Activated CD8-positive, alpha-beta memory T cell treated with anti-CD3 and anti-CD28 coated beads, Interleukin-2, amount 50 U/mL, for 1 hour (primary cell): ENCODE results near the gene SPRY2.

Experiments
- DNase-seq: peaks from one replicate; pipeline ENCODE4 v3.0.0-alpha.2; 2020; ENCODE audit errors: extremely low read depth

Gene SPRY2

GRCh38 chr13:80313668-80314256 is 27.2 kb downstream of the SPRY2 start:
- no peak for DNase-seq

- no peak for DNase-seq
These were observed 28.0 kb downstream of the SPRY2 start for GRCh38 chr13:80312967-80313366.

GRCh38 chr13:80312012-80312704 is 28.8 kb downstream of the SPRY2 start:
- no peak for DNase-seq

DNA sequence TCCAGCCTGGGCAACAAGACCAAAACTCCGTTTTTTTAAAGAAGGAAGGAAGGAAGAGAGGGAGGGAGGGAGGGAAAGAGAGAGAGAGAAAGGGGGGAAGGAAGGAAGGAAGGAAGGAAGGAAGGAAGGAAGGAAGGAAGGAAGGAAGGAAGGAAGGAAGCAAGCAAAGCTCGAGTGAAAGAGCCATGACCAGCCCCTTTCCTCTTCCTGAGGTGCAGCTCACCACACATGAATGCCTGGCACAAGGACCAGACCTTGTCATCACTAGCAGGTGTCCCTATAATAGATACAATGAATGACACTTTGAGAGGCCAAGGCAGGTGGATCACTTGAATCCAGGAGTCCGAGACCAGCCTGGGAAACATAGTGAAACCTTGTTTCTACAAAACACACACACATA is 31.0 kb downstream of the SPRY2 start:
- no peak for DNase-seq

DNA sequence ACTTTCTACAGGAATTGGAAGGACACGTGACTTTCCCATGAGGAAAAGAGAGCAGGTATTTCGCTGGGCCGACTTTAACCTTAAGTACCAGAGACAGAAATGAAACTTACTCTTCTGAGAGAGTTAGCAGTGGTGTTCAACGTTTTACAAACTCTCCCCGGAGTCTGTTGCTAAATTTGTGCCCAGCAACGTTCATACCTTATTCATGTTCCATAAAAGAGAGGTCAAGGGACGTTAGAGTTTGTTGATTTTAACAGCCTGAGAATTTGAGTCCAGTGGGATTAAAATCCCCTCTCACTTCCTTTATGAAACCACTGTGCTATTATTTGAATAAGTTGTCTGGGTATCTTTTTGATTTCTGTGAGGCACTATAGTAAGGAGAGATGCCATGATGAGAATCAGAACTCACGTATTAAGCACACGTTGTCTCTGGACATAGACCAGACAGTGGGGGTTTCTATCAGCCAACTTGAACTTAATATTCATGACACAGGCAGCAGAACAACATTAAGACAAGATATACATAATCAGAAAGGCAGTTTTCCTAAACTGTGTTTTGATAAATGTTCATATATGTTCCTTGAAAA is 33.4 kb downstream of the SPRY2 start:
- DNase-seq, result no peak

DNA sequence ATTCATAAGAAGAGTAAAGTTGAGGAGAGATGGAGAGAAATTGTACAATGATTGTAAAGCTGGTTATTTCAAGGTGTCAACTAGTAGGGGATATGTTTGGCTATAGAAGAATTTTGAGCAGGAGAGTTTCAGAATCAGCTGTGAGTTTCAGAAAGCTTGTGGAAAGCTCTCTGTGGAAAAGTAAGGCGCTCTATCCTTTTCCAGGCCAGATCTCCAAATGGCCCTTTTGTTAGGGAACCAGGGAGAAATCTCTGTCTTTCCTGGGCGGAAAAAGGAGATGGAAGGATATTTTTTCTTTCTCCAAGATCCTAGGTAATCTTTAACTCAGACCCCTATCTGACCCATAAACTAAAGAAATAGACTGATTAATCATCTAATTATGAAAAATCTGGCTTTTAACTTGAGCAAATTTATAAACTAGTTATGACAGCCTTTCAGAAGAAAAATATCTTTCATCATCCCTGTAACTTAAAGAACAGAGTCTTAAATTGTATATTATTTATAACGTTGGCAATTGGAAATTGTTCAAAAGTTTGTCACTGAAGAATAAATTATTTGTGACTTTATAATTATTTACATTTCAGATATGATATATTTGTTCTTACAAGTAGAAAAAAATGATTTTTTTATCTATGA is 34.5 kb downstream of the SPRY2 start:
- no peak for DNase-seq

DNA sequence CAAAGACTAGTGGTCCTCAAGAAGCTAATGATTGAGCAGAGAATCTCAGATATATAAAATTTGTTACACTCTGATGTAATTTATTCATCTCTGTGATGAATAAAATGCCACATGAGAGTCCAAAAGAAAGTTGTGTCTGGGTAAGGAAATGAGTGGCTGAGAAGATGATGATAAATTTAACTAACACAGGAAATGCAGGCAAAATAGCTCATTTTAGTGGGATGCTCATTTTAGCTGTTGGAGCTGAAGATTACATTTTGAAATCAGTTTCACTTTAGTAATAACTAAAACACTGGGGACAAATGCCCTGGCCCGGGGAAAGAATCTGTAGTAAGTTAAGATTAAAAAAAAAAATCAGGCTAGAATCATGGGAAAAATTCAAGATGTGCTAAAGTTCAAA is 35.2 kb downstream of the SPRY2 start:
- no peak for DNase-seq

GRCh38 chr13:80303225-80303811 is 37.6 kb downstream of the SPRY2 start:
- no peak for DNase-seq

DNA sequence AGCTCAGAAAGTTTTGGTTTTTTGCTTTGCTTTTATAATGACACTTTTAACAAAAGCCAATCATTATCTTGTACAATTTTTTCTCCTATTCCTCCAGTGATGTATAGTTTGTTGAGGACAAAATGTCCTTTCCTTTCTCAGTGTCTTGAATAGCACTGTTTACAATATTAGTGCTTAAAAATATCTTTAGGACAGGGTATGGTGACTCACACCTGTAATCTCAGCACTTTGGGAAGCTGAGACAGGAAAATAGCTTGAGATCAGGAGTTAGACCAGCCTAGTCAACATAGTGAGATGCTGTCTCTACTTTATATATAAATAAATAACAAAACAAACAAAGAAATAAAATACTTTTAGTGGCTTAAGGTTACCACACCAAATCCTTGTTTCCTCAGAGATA is 41.9 kb downstream of the SPRY2 start:
- no peak for DNase-seq

- DNase-seq, result no peak
These were observed 43.4 kb downstream of the SPRY2 start for GRCh38 chr13:80297503-80297902.

DNA sequence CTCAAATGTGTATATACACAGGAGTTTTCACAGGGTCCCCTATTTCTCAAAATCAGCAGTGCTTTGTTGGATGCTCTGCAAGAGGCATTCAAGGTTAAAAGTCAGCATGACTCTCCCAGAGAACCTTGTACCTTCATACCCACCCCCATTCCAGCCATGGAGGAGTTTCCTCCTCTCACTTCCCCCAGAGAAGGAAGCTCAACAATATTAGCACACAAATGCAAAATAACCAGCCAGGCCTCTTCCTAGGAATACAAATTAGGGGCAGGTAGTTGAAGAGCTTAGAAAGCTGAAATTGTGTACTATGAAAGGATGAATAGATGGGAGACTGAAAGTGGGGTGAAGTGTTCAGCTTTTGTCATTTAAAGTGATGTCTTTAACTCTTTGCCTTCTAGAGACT is 43.8 kb downstream of the SPRY2 start:
- no peak for DNase-seq

DNA sequence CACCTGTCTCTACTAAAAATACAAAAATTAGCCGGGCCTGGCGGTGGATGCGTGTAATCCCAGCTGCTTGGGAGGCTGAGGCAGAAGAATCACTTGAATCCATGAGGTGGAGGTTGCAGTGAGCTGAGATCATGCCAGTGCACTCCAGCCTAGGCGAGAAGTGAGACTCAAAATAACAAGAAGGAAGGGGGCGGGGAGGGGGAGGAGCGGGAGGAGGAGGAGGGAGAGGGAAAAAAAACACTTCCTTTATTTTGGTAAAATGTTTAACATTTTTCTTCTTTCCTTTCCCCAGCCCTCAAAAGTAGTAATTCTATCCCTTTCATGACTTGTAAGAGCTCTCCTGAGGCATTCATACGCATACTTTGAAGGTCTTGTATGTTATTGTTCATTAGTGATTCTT is 44.3 kb downstream of the SPRY2 start:
- DNase-seq, result no peak

GRCh38 chr13:80290591-80290990 is 50.3 kb downstream of the SPRY2 start:
- no peak for DNase-seq
